SK-N-SH (cell line): Measurements from ENCODE around the gene CALD1. TPM values are rescaled to one million over a fixed set of nuclear protein-coding genes. Genes with fewer than 3 reads are reported as not detected.
A peak's percentile ranks its signal among the peaks of the same experiment; 100 is the strongest.

ENCODE experiments used
- CTCF ChIA-PET: fragments of 300-600, 350-600 bp; formaldehyde crosslinking; extraction: SDS; loops from one replicate; lab custom pipeline; 2021; lab: Yijun Ruan, JAX
- POLR2A ChIA-PET: fragments of 350-600 bp; sonication (Branson Sonifier 250); formaldehyde crosslinking; extraction: SDS; loops from one replicate; lab custom pipeline; 2020; ENCODE audit warnings: antibody characterized with exemption, inconsistent platforms; lab: Yijun Ruan, JAX
- DNase-seq: peaks from one replicate; pipeline ENCODE4 v3.0.0; 2012
- H2AFZ ChIP-seq: fragments of 200-600 bp; sonication (generic); 2 replicates; pipeline ENCODE4 v1.8.1; 2016; ENCODE audit warnings: antibody characterized with exemption, mild to moderate bottlenecking, low read depth
- H3F3A ChIP-seq: fragments of 200-600 bp; sonication (generic); replicated peaks from 2 replicates; pipeline ENCODE3; 2016; ENCODE audit warnings: antibody characterized with exemption, mild to moderate bottlenecking; ENCODE audit not compliant: insufficient read depth
- H3K27ac ChIP-seq, 2 experiments: fragments of 200-500 bp in 1 of 2; fragments of 200-600 bp in 1 of 2; sonication (Bioruptor generic) in 1 of 2; sonication (generic), shearing (Covaris generic) in 1 of 2; 2 replicates each; pipeline versions ENCODE4 v1.5.1 to v1.6.1; 2014 to 2016; ENCODE audit warnings: low read depth in 2 of 2, inconsistent platforms in 1 of 2, low read length in 1 of 2, mild to moderate bottlenecking in 1 of 2, mixed read lengths in 1 of 2
- H3K27me3 ChIP-seq: fragments of 200-600 bp; sonication (generic), shearing (Covaris generic); 2 replicates; pipeline ENCODE4 v1.6.1; 2016; ENCODE audit warnings: mixed run types; ENCODE audit not compliant: insufficient read depth
- H3K36me3 ChIP-seq, 2 experiments: fragments of 200-500 bp in 1 of 2; fragments of 200-600 bp in 1 of 2; sonication (Bioruptor generic) in 1 of 2; sonication (generic) in 1 of 2; replicated peaks in 1 of 2; 2 replicates each; pipeline versions ENCODE3 to v1.5.1; 2014 to 2016; ENCODE audit warnings: low read length in 1 of 2, mild to moderate bottlenecking in 1 of 2; ENCODE audit not compliant: insufficient read depth in 2 of 2, control insufficient read depth in 1 of 2
- H3K4me1 ChIP-seq, 2 experiments: fragments of 200-500 bp in 1 of 2; fragments of 200-600 bp in 1 of 2; sonication (Bioruptor generic) in 1 of 2; sonication (generic), shearing (Covaris generic) in 1 of 2; 2 replicates each; pipeline versions ENCODE4 v1.5.1 to v1.6.1; 2014 to 2016; ENCODE audit warnings: low read depth in 1 of 2, low read length in 1 of 2, mixed run types in 1 of 2; ENCODE audit not compliant: insufficient read depth in 2 of 2, control insufficient read depth in 1 of 2
- H3K4me2 ChIP-seq: fragments of 200-600 bp; sonication (generic), shearing (Covaris generic); 2 replicates; pipeline ENCODE4 v1.6.1; 2017; ENCODE audit warnings: mixed run types
- H3K4me3 ChIP-seq, 2 experiments: fragments of 200-500 bp in 1 of 2; fragments of 200-600 bp in 1 of 2; sonication (Bioruptor generic) in 1 of 2; sonication (generic), shearing (Covaris generic) in 1 of 2; 2 replicates each; pipeline versions ENCODE4 v1.5.1 to v1.8.1; 2014 to 2016; ENCODE audit warnings: low read depth in 2 of 2, inconsistent platforms in 1 of 2, low read length in 1 of 2, mild to moderate bottlenecking in 1 of 2, mixed read lengths in 1 of 2, moderate library complexity in 1 of 2
- H3K79me2 ChIP-seq: fragments of 200-600 bp; sonication (generic); 2 replicates; pipeline ENCODE4 v1.8.1; 2017; ENCODE audit warnings: mild to moderate bottlenecking; ENCODE audit not compliant: insufficient read depth
- H3K9ac ChIP-seq: fragments of 200-600 bp; sonication (generic); 2 replicates; pipeline ENCODE4 v1.6.1; 2017; ENCODE audit warnings: mixed run types
- H3K9me2 ChIP-seq: fragments of 200-600 bp; sonication (generic); 2 replicates; pipeline ENCODE4 v1.6.1; 2017; ENCODE audit warnings: mixed run types
- H3K9me3 ChIP-seq: fragments of 200-600 bp; sonication (generic); 2 replicates; pipeline ENCODE4 v1.6.1; 2017; ENCODE audit warnings: mixed run types, mild to moderate bottlenecking, moderate library complexity
- H4K20me1 ChIP-seq: fragments of 200-600 bp; sonication (generic); 2 replicates; pipeline ENCODE4 v1.6.1; 2017; ENCODE audit warnings: mild to moderate bottlenecking, mixed run types; ENCODE audit not compliant: insufficient read depth
- FOSL2 ChIP-seq: IDR thresholded peaks from 2 replicates; pipeline ENCODE4 v1.4.0; 2012; ENCODE audit warnings: low read depth, mild to moderate bottlenecking, moderate library complexity, borderline replicate concordance
- FOXM1 ChIP-seq: IDR thresholded peaks from 2 replicates; pipeline ENCODE4 v1.4.0; 2012; ENCODE audit warnings: low read depth, mild to moderate bottlenecking
- JUND ChIP-seq: IDR thresholded peaks from 2 replicates; pipeline ENCODE4 v1.4.0; 2012
- NFIC ChIP-seq: IDR thresholded peaks from 2 replicates; pipeline ENCODE4 v1.4.0; 2012; ENCODE audit warnings: borderline replicate concordance
- TCF12 ChIP-seq: IDR thresholded peaks from 2 replicates; pipeline ENCODE4 v1.4.0; 2012
- WGBS: methylation state at CpG from one replicate; pipeline ENCODE4 v1.1.6; 2017; ENCODE audit warnings: low lambda C conversion rate; 5-methylcytosine and 5-hydroxymethylcytosine counted together
- polyA plus RNA-seq, 3 experiments: library from polyadenylated mRNA; depleted of rRNA; stranded (reverse); fragments of >200 nt; gene quantifications; 2 replicates each; pipeline ENCODE4 v1.2.3, GENCODE V29; 2012
- TF ChIP-seq, protein P1 (sequence below): IDR thresholded peaks from 2 replicates; pipeline ENCODE4; 2012
- TF ChIP-seq, protein P2 (sequence below): IDR thresholded peaks from 2 replicates; pipeline ENCODE4 v1.4.0; 2012; ENCODE audit warnings: low read depth
- TF ChIP-seq, protein P3 (sequence below): fragments of 150-350 bp; IDR thresholded peaks from 2 replicates; pipeline ENCODE4 v1.6.1; 2016; ENCODE audit warnings: mild to moderate bottlenecking, low read depth, low read length

Gene CALD1
- polyA plus RNA-seq, 1 of the 3 experiments (the other 2 are of a cell fraction), result 299 TPM

DNA sequence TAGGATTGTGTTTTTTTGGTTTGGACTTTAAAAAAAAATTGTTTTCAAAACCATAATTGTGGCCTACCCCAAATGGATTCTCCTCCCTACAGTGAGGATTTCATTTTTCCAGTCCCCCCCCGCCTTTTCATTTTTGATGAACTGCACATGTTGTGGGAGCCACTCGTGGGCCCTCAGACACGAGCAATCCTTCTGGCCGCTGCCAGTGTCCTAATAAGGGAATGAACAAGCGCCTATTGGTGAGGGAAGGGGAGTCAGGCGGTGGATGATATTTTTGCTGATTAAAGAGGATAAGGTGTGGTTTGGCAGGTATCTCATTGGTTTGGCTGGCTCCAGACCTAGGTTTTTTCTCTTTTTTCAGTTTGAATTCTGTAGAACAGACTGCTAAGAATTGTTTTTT lies 128.2 kb downstream of the CALD1 start:
- H2AFZ ChIP-seq, result no peak overlapping the region
- peaks cover 38% of the 10 kb centered on the region for H3F3A ChIP-seq
- peaks cover 79% of the 10 kb centered on the region for H4K20me1 ChIP-seq
- ChIA-PET CTCF (interaction anchor here (0.7 kb wide), 1 partner anchor 183 kb away, joined by 3 read pairs; no protein-coding TSS in a partner anchor), POLR2A (no interaction called here)
- no peak overlapping the region for H3K4me3 ChIP-seq
- H3K9ac ChIP-seq, result no peak overlapping the region
- peaks cover 98% of the 10 kb centered on the region for H3K79me2 ChIP-seq
- DNase-seq, result no peak
- no peaks in the 10 kb centered on the region for H3K27me3 ChIP-seq
- no peaks in the 10 kb centered on the region for H3K9me3 ChIP-seq
- peaks cover 0 to 20% of the 10 kb centered on the region in 2 experiments; a peak in 2 of 4 replicates for H3K4me1 ChIP-seq
- no peak for TF ChIP-seq TCF12
- TF ChIP-seq, protein P1, sequence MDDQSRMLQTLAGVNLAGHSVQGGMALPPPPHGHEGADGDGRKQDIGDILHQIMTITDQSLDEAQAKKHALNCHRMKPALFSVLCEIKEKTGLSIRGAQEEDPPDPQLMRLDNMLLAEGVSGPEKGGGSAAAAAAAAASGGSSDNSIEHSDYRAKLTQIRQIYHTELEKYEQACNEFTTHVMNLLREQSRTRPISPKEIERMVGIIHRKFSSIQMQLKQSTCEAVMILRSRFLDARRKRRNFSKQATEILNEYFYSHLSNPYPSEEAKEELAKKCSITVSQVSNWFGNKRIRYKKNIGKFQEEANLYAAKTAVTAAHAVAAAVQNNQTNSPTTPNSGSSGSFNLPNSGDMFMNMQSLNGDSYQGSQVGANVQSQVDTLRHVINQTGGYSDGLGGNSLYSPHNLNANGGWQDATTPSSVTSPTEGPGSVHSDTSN, result 0 out of 2 replicates have a peak, but pooled peaks have one; percentile 10
- TF ChIP-seq NFIC, result no peak
- TF ChIP-seq, protein P2, sequence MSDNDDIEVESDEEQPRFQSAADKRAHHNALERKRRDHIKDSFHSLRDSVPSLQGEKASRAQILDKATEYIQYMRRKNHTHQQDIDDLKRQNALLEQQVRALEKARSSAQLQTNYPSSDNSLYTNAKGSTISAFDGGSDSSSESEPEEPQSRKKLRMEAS, result no peak
- peaks cover 21 to 28% of the 10 kb centered on the region in 2 experiments for H3K36me3 ChIP-seq
- WGBS, result 66% methylated on average over 6 of the region's 6 CpGs
- H3K27ac ChIP-seq, result peak overlapping the region in 1 of 2 experiments; percentile 54; a peak in 2 of 4 replicates
- H3K4me2 ChIP-seq, result 0 out of 2 replicates have a peak overlapping the region, but pooled peaks have one; percentile 2
- no peaks in the 10 kb centered on the region for H3K9me2 ChIP-seq

DNA sequence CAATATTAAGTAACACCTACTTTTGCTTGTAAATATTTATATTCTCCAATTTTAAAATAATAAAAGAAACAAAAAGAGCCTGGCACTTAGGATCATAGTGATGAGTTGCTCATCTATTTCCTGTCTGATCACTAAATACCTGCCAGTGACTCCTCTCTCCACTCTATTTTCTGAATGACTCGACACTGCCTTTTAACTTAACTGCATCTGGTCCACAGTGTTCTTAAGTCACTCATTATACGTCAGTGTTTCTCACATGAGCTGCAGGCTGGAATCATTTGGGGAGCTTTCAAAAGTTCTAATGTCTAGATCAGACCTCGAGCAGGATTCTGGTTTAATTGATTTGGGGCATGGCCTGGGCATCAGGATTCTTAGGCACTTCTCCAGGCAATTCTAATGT lies 128.9 kb downstream of the CALD1 start:
- WGBS, result 47% methylated on average over 3 of the region's 3 CpGs
- H2AFZ ChIP-seq, result no peak overlapping the region
- H3K9me3 ChIP-seq, result no peaks in the 10 kb centered on the region
- peaks cover 73% of the 10 kb centered on the region for H4K20me1 ChIP-seq
- TF ChIP-seq FOXM1 (no peak), FOSL2 (peak; percentile 25; the same call in 1 of the 2 replicates), TCF12 (no peak; the same call in 1 of the 2 replicates), JUND (0 out of 2 replicates have a peak, but pooled peaks have one; percentile 19)
- TF ChIP-seq, protein P3, sequence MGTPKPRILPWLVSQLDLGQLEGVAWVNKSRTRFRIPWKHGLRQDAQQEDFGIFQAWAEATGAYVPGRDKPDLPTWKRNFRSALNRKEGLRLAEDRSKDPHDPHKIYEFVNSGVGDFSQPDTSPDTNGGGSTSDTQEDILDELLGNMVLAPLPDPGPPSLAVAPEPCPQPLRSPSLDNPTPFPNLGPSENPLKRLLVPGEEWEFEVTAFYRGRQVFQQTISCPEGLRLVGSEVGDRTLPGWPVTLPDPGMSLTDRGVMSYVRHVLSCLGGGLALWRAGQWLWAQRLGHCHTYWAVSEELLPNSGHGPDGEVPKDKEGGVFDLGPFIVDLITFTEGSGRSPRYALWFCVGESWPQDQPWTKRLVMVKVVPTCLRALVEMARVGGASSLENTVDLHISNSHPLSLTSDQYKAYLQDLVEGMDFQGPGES, result no peak
- DNase-seq, result no peak
- H3K27ac ChIP-seq, result peak overlapping the region in 1 of 2 experiments; percentile 54; a peak in 2 of 4 replicates
- H3K9ac ChIP-seq, result no peak overlapping the region
- H3K4me3 ChIP-seq, result no peak overlapping the region
- POLR2A ChIA-PET, result no interaction called here
- H3K4me2 ChIP-seq, result no peak overlapping the region
- peaks cover 21 to 22% of the 10 kb centered on the region in 2 experiments for H3K36me3 ChIP-seq
- CTCF ChIA-PET, result no interaction called here
- H3K9me2 ChIP-seq, result no peaks in the 10 kb centered on the region
- peaks cover 0 to 18% of the 10 kb centered on the region in 2 experiments; a peak in 2 of 4 replicates for H3K4me1 ChIP-seq
- H3K79me2 ChIP-seq, result peaks cover 98% of the 10 kb centered on the region
- no peaks in the 10 kb centered on the region for H3K27me3 ChIP-seq
- H3F3A ChIP-seq, result peaks cover 38% of the 10 kb centered on the region
